ENCODE measurements around the gene EXOC4. TPM values are rescaled to one million over a fixed set of nuclear protein-coding genes. Genes with fewer than 3 reads are reported as not detected.

Gene EXOC4
- total and polyA plus RNA-seq, 2 of the 8 experiments (the other 6 are each of a cell fraction or from before 2014, with no cell fraction given): 27.0 to 67.3 TPM

GRCh38 chr7:133873631-133874030 lies 620.8 kb downstream of the EXOC4 start:
- Histone ChIP-seq H4K5ac (ENCODE audit: insufficient read length, low read depth, low read length) (no peak overlapping the region), H3K9me3 (ENCODE audit: insufficient read depth in 2 of 2, low read depth in 1 of 2, low read length in 1 of 2) (no peaks in the 10 kb centered on the region), H3K27ac (ENCODE audit: low read depth, low read length) (no peak overlapping the region), H2BK15ac (ENCODE audit: low read length) (no peak overlapping the region), H3K4ac (replicated peaks; ENCODE audit: insufficient read length, low read depth, low read length) (no peak overlapping the region), H3K4me2 (ENCODE audit: insufficient read depth in 1 of 2, low read depth in 2 of 2, low read length in 2 of 2) (no peak overlapping the region), H3K4me1 (replicated peaks in 1 of 4; ENCODE audit: control insufficient read depth in 3 of 4, insufficient read depth in 4 of 4, low read length in 3 of 4) (no peaks in the 10 kb centered on the region), H2AFZ (ENCODE audit: low read length) (no peak overlapping the region), H3K9ac (replicated peaks in 1 of 4; ENCODE audit: extremely low read depth in 1 of 4, low read depth in 3 of 4, low read length in 3 of 4) (no peak overlapping the region), H4K91ac (replicated peaks; ENCODE audit: insufficient read length, low read length) (no peak overlapping the region), H3K18ac (ENCODE audit: extremely low read depth, low read length) (no peak overlapping the region), H3K79me1 (ENCODE audit: low read depth, low read length) (no peaks in the 10 kb centered on the region), H2BK120ac (replicated peaks; ENCODE audit: low read depth, low read length) (no peak overlapping the region), H3K27me3 (replicated peaks in 1 of 4; ENCODE audit: control insufficient read depth in 3 of 4, extremely low read depth in 1 of 4, insufficient read depth in 3 of 4, low read length in 3 of 4) (no peaks in the 10 kb centered on the region), H3K4me3 (ENCODE audit: extremely low read depth in 1 of 4, insufficient read depth in 2 of 4, low read depth in 3 of 4, low read length in 4 of 4) (no peak overlapping the region), H3K56ac (replicated peaks; ENCODE audit: insufficient read length, low read depth, low read length) (no peak overlapping the region), H2BK5ac (ENCODE audit: low read depth, low read length) (no peak overlapping the region), H4K20me1 (replicated peaks in 1 of 2; ENCODE audit: control insufficient read depth in 1 of 2, insufficient read depth in 2 of 2, low read length in 2 of 2) (peaks cover 0 to 3% of the 10 kb centered on the region in 2 experiments), H2BK12ac (ENCODE audit: low read depth, low read length) (no peak overlapping the region), H4K8ac (ENCODE audit: extremely low read depth, insufficient read depth, low read length) (no peak overlapping the region), H3K14ac (ENCODE audit: insufficient read length) (no peak overlapping the region), H3K23ac (ENCODE audit: insufficient read length) (no peak overlapping the region), H3K79me2 (ENCODE audit: control insufficient read depth in 1 of 2, insufficient read depth in 2 of 2, low read length in 2 of 2) (no peaks in the 10 kb centered on the region), H2BK20ac (ENCODE audit: low read length) (no peak overlapping the region), H3K23me2 (ENCODE audit: low read depth, low read length) (no peaks in the 10 kb centered on the region; the same call in 1 of the 2 replicates), H2AK5ac (ENCODE audit: low read depth, low read length) (no peak overlapping the region), H3K36me3 (ENCODE audit: control insufficient read depth in 2 of 4, insufficient read depth in 4 of 4, low read length in 3 of 4) (no peaks in the 10 kb centered on the region)
- ChIA-PET CTCF (ENCODE audit: partially characterized antibody) (no interaction called here), POLR2A (ENCODE audit: partially characterized antibody) (no interaction called here)
- WGBS, 2 experiments (ENCODE audit: extremely low coverage in 1 of 2, insufficient coverage in 1 of 2, insufficient read length in 1 of 2, insufficient replicate concordance in 2 of 2, low coverage in 1 of 2, low lambda C conversion rate in 2 of 2, missing lambda C conversion rate in 1 of 2): 82% methylated on average over 2 of the region's 2 CpGs; no CpG with 5 or more reads in 1 of the 2 experiments
- FAIRE-seq: no peak
- no peak for DNase-seq (ENCODE audit: low read depth in 1 of 2, low spot score in 2 of 2)
- TF ChIP-seq RBBP5 (IDR thresholded peaks at IDR 0.05; ENCODE audit: borderline replicate concordance, low read depth, low read length): no peak
